Stimulated activated CD4-positive, alpha-beta T cell treated with anti-CD3 and anti-CD28 coated beads, Interleukin-12 subunit alpha, Interleukin-12 subunit beta, amount 100 ng/mL, for 4 hours (primary cell): Measurements from ENCODE around the gene DIP2A.
A peak's percentile ranks its signal among the peaks of the same experiment; 100 is the strongest.

Experiments
- DNase-seq: peaks from one replicate; pipeline ENCODE4 v3.0.0-alpha.2; 2020

The DIP2A gene

GRCh38 chr21:46458315-46459023, at the start of gene DIP2A:
DIP2A (plus strand) TSS chr21:46458891; CDS start chr21:46459132, 241 bp downstream.
- DNase-seq: peak; percentile 91

GRCh38 chr21:46409641-46410406, 48.9 kb upstream of the DIP2A start:
- no peak for DNase-seq

GRCh38 chr21:46410516-46410915, 48.2 kb upstream of the DIP2A start:
- DNase-seq: no peak

GRCh38 chr21:46411236-46411635, 47.5 kb upstream of the DIP2A start:
- no peak for DNase-seq

- no peak for DNase-seq
These were observed 47.0 kb upstream of the DIP2A start for GRCh38 chr21:46411691-46412090.

- DNase-seq: no peak
These were observed 45.9 kb upstream of the DIP2A start for GRCh38 chr21:46412521-46413364.

GRCh38 chr21:46413365-46413696, 45.4 kb upstream of the DIP2A start:
- DNase-seq: no peak

GRCh38 chr21:46414965-46415275, 43.8 kb upstream of the DIP2A start:
- DNase-seq: no peak

GRCh38 chr21:46416551-46416950, 42.1 kb upstream of the DIP2A start:
- DNase-seq: no peak

GRCh38 chr21:46418265-46418946, 40.3 kb upstream of the DIP2A start:
- DNase-seq: no peak

GRCh38 chr21:46420241-46421190, 38.2 kb upstream of the DIP2A start:
- no peak for DNase-seq

- DNase-seq: no peak
These were observed 37.4 kb upstream of the DIP2A start for GRCh38 chr21:46421191-46421750.

GRCh38 chr21:46421756-46422555, 36.7 kb upstream of the DIP2A start:
- DNase-seq: no peak

GRCh38 chr21:46422636-46423241, 36.0 kb upstream of the DIP2A start:
- DNase-seq: no peak

GRCh38 chr21:46423546-46424038, 35.1 kb upstream of the DIP2A start:
- DNase-seq: no peak

GRCh38 chr21:46424039-46424591, 34.6 kb upstream of the DIP2A start:
- no peak for DNase-seq

- no peak for DNase-seq
These were observed 34.1 kb upstream of the DIP2A start for GRCh38 chr21:46424621-46425020.

GRCh38 chr21:46425041-46425440, 33.6 kb upstream of the DIP2A start:
- no peak for DNase-seq

- DNase-seq: no peak
These were observed 33.1 kb upstream of the DIP2A start for GRCh38 chr21:46425571-46425970.
